Activated T-helper 17 cell treated with anti-CD3 and anti-CD28 coated beads, Interleukin-2, amount 50 U/mL, for 72 hours (primary cell): ENCODE data around the gene ZNF268. TPM values are rescaled to one million over a fixed set of nuclear protein-coding genes. Genes with fewer than 3 reads are reported as not detected.

Source experiments
- ATAC-seq: fragments of 150-1000 bp; cut with Tn5 transposase; replicated peaks from 2 replicates; pipeline ENCODE4 v1.10.0; 2021; ENCODE audit warnings: mild to moderate bottlenecking, moderate library complexity
- H3K27ac Mint-ChIP-seq: one replicate; pipeline ENCODE4 v1.8.0; 2022; ENCODE audit warnings: mixed read lengths
- H3K27me3 Mint-ChIP-seq: one replicate; pipeline ENCODE4 v1.8.0; 2022; ENCODE audit warnings: mixed read lengths
- H3K36me3 Mint-ChIP-seq: one replicate; pipeline ENCODE4 v1.8.0; 2022; ENCODE audit warnings: low read depth, mild to moderate bottlenecking, mixed read lengths
- H3K4me1 Mint-ChIP-seq: one replicate; pipeline ENCODE4 v1.8.0; 2022; ENCODE audit warnings: mixed read lengths
- H3K4me3 Mint-ChIP-seq: one replicate; pipeline ENCODE4 v1.8.0; 2022; ENCODE audit warnings: mild to moderate bottlenecking, mixed read lengths
- H3K9me3 Mint-ChIP-seq: one replicate; pipeline ENCODE4 v1.8.0; 2022; ENCODE audit warnings: mixed read lengths
- total RNA-seq, 2 donors: library from RNA; stranded (reverse); gene quantifications; one replicate each; pipeline ENCODE4 v1.2.3, GENCODE V29; 2022

The ZNF268 gene
- total RNA-seq, 2 donors from 2014 or later = 11.1 to 15.7 TPM

- ATAC-seq = no peak
- H3K4me1 Mint-ChIP-seq = no peaks in the 10 kb centered on the region
- no peaks in the 10 kb centered on the region for H3K27me3 Mint-ChIP-seq
- H3K27ac Mint-ChIP-seq = no peak overlapping the region
- peaks cover 32% of the 10 kb centered on the region for H3K36me3 Mint-ChIP-seq
- no peak overlapping the region for H3K4me3 Mint-ChIP-seq
- H3K9me3 Mint-ChIP-seq = peaks cover 35% of the 10 kb centered on the region
Observed at GRCh38 chr12:133206390-133206789, 25.1 kb downstream of the ZNF268 start.

GRCh38 chr12:133215724-133216123 lies 34.4 kb downstream of the ZNF268 start:
- Mint-ChIP-seq H3K27me3 (no peaks in the 10 kb centered on the region), H3K4me1 (no peaks in the 10 kb centered on the region), H3K4me3 (no peak overlapping the region), H3K9me3 (peaks cover 34% of the 10 kb centered on the region), H3K27ac (no peak overlapping the region), H3K36me3 (no peaks in the 10 kb centered on the region)
- no peak for ATAC-seq

- H3K36me3 Mint-ChIP-seq = no peaks in the 10 kb centered on the region
- H3K27me3 Mint-ChIP-seq = no peaks in the 10 kb centered on the region
- no peak for ATAC-seq
- no peak overlapping the region for H3K4me3 Mint-ChIP-seq
- H3K27ac Mint-ChIP-seq = no peak overlapping the region
- no peaks in the 10 kb centered on the region for H3K4me1 Mint-ChIP-seq
- H3K9me3 Mint-ChIP-seq = peaks cover 32% of the 10 kb centered on the region
Observed at GRCh38 chr12:133217219-133217618, 35.9 kb downstream of the ZNF268 start.

GRCh38 chr12:133220521-133220920 lies 39.2 kb downstream of the ZNF268 start:
- Mint-ChIP-seq H3K4me1 (no peaks in the 10 kb centered on the region), H3K36me3 (no peaks in the 10 kb centered on the region), H3K27ac (no peak overlapping the region), H3K4me3 (no peak overlapping the region), H3K27me3 (no peaks in the 10 kb centered on the region), H3K9me3 (peaks cover 22% of the 10 kb centered on the region)
- no peak for ATAC-seq

- Mint-ChIP-seq H3K4me1 (no peaks in the 10 kb centered on the region), H3K27ac (no peak overlapping the region), H3K9me3 (peaks cover 22% of the 10 kb centered on the region), H3K4me3 (no peak overlapping the region), H3K27me3 (no peaks in the 10 kb centered on the region), H3K36me3 (no peaks in the 10 kb centered on the region)
- no peak for ATAC-seq
Observed at GRCh38 chr12:133221241-133221640, 39.9 kb downstream of the ZNF268 start.

GRCh38 chr12:133222211-133222610 lies 40.9 kb downstream of the ZNF268 start:
- no peak for ATAC-seq
- H3K4me1 Mint-ChIP-seq = no peaks in the 10 kb centered on the region
- H3K4me3 Mint-ChIP-seq = no peak overlapping the region
- no peaks in the 10 kb centered on the region for H3K36me3 Mint-ChIP-seq
- peaks cover 22% of the 10 kb centered on the region for H3K9me3 Mint-ChIP-seq
- no peaks in the 10 kb centered on the region for H3K27me3 Mint-ChIP-seq
- H3K27ac Mint-ChIP-seq = no peak overlapping the region

- no peak for ATAC-seq
- no peak overlapping the region for H3K4me3 Mint-ChIP-seq
Observed at GRCh38 chr12:133225527-133225926, 44.2 kb downstream of the ZNF268 start.

GRCh38 chr12:133226690-133227089 lies 45.4 kb downstream of the ZNF268 start:
- H3K36me3 Mint-ChIP-seq = no peaks in the 10 kb centered on the region
- no peak overlapping the region for H3K4me3 Mint-ChIP-seq
- H3K9me3 Mint-ChIP-seq = peaks cover 17% of the 10 kb centered on the region
- no peak overlapping the region for H3K27ac Mint-ChIP-seq
- peaks cover 6% of the 10 kb centered on the region for H3K27me3 Mint-ChIP-seq
- no peaks in the 10 kb centered on the region for H3K4me1 Mint-ChIP-seq
- no peak for ATAC-seq

More at GRCh38 chr12:133225527-133225926, 44.2 kb downstream of the ZNF268 start:
- Mint-ChIP-seq H3K4me1 (no peaks in the 10 kb centered on the region), H3K27ac (no peak overlapping the region), H3K9me3 (peaks cover 18% of the 10 kb centered on the region), H3K27me3 (peaks cover 6% of the 10 kb centered on the region), H3K36me3 (no peaks in the 10 kb centered on the region)

- peaks cover 6% of the 10 kb centered on the region for H3K27me3 Mint-ChIP-seq
- no peaks in the 10 kb centered on the region for H3K4me1 Mint-ChIP-seq
- ATAC-seq = no peak
- no peaks in the 10 kb centered on the region for H3K36me3 Mint-ChIP-seq
- H3K4me3 Mint-ChIP-seq = no peak overlapping the region
- no peak overlapping the region for H3K27ac Mint-ChIP-seq
- peaks cover 15% of the 10 kb centered on the region for H3K9me3 Mint-ChIP-seq
Observed at GRCh38 chr12:133227281-133227852, 46.1 kb downstream of the ZNF268 start.

GRCh38 chr12:133231001-133231400 lies 49.7 kb downstream of the ZNF268 start:
- Mint-ChIP-seq H3K27me3 (peaks cover 6% of the 10 kb centered on the region), H3K36me3 (no peaks in the 10 kb centered on the region), H3K9me3 (peaks cover 11% of the 10 kb centered on the region), H3K4me3 (no peak overlapping the region), H3K27ac (no peak overlapping the region), H3K4me1 (no peaks in the 10 kb centered on the region)
- no peak for ATAC-seq

GRCh38 chr12:133233006-133233405 lies 51.7 kb downstream of the ZNF268 start:
- peaks cover 6% of the 10 kb centered on the region for H3K27me3 Mint-ChIP-seq
- no peaks in the 10 kb centered on the region for H3K36me3 Mint-ChIP-seq
- H3K4me1 Mint-ChIP-seq = no peaks in the 10 kb centered on the region
- H3K27ac Mint-ChIP-seq = no peak overlapping the region
- peaks cover 11% of the 10 kb centered on the region for H3K9me3 Mint-ChIP-seq
- no peak for ATAC-seq
- no peak overlapping the region for H3K4me3 Mint-ChIP-seq

GRCh38 chr12:133233993-133234564 lies 52.8 kb downstream of the ZNF268 start:
- Mint-ChIP-seq H3K27ac (no peak overlapping the region), H3K4me1 (no peaks in the 10 kb centered on the region), H3K36me3 (no peaks in the 10 kb centered on the region), H3K9me3 (peaks cover 11% of the 10 kb centered on the region), H3K4me3 (no peak overlapping the region), H3K27me3 (peaks cover 6% of the 10 kb centered on the region)
- no peak for ATAC-seq

GRCh38 chr12:133234971-133235370 lies 53.7 kb downstream of the ZNF268 start:
- H3K27ac Mint-ChIP-seq = no peak overlapping the region
- no peak for ATAC-seq
- no peaks in the 10 kb centered on the region for H3K36me3 Mint-ChIP-seq
- H3K9me3 Mint-ChIP-seq = peaks cover 11% of the 10 kb centered on the region
- H3K4me1 Mint-ChIP-seq = no peaks in the 10 kb centered on the region
- no peak overlapping the region for H3K4me3 Mint-ChIP-seq
- no peaks in the 10 kb centered on the region for H3K27me3 Mint-ChIP-seq

- no peak within 1 kb of the TSS for H3K4me3 Mint-ChIP-seq
- no peak for ATAC-seq
- no peaks in the 10 kb centered on the region for H3K36me3 Mint-ChIP-seq
- no peak within 1 kb of the TSS for H3K27ac Mint-ChIP-seq
- no peaks in the 10 kb centered on the region for H3K27me3 Mint-ChIP-seq
- H3K9me3 Mint-ChIP-seq = peaks cover 6% of the 10 kb centered on the region
- H3K4me1 Mint-ChIP-seq = no peaks in the 10 kb centered on the region
Observed at GRCh38 chr12:133235401-133236112, 54.3 kb downstream of the ZNF268 start, which contains the start of gene ANHX. Gene ANHX, minus strand, starts transcription at chr12:133235877. Its CDS starts 1,521 bp downstream, at chr12:133234356.

- H3K27me3 Mint-ChIP-seq = peaks cover 5% of the 10 kb centered on the region
- H3K9me3 Mint-ChIP-seq = peaks cover 10% of the 10 kb centered on the region
- H3K27ac Mint-ChIP-seq = no peak overlapping the region
- no peaks in the 10 kb centered on the region for H3K36me3 Mint-ChIP-seq
- H3K4me3 Mint-ChIP-seq = no peak overlapping the region
- ATAC-seq = no peak
- peaks cover 3% of the 10 kb centered on the region for H3K4me1 Mint-ChIP-seq
Observed at GRCh38 chr12:133236144-133236543, 54.8 kb downstream of the ZNF268 start.
